Thyroid gland (tissue), 4 donors: ENCODE results near the gene MFGE8.

Experiments
- CTCF ChIP-seq, 6 experiments: fragments of 200-600 bp in 3 of 6; fragments of 450-650 bp in 3 of 6; sonication (generic) in 3 of 6; IDR thresholded peaks; one replicate each; pipeline ENCODE4 v1.5.1; 2016 to 2019; ENCODE audit warnings: antibody characterized with exemption in 6 of 6, mild to moderate bottlenecking in 2 of 6, inconsistent platforms in 1 of 6, moderate library complexity in 1 of 6
- POLR2A ChIP-seq, 2 donors: fragments of 450-650 bp; IDR thresholded peaks; one replicate each; pipeline ENCODE4 v1.6.1; 2017; ENCODE audit warnings: antibody characterized with exemption in 2 of 2, mild to moderate bottlenecking in 2 of 2, moderate library complexity in 1 of 2

- TF ChIP-seq CTCF (IDR thresholded peaks at IDR 0.05) (no peak), POLR2A (IDR thresholded peaks at IDR 0.05) (no peak)
Observed at GRCh38 chr15:88874275-88874674, 38.9 kb downstream of the MFGE8 start.
